Measurements from ENCODE around the gene OTOG. TPM values are rescaled to one million over a fixed set of nuclear protein-coding genes. Genes with fewer than 3 reads are reported as not detected.

Gene OTOG
- total and polyA plus RNA-seq, 9 donors, result not detected

DNA sequence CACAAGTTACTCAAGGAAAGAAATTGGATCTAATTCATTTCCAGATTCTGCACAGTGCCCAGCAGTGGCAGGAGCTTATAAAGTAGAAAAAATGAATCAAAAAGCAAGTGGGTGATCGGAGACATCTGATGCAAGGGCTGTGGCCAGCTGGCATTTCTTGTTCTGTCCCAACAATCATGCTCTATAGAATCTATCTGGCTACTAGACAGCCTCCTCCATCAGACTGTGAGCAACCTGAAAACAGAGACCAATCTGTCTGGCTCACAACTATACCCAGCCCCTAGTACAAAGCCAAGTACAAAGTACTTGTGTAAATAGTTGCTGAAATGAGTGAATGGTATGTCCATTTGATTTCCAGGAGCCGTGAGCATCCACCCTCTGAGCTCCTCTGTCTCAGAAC, 14.3 kb upstream of the OTOG start:
- Histone ChIP-seq H3K4me1 (ENCODE audit: insufficient read depth) (no peaks in the 10 kb centered on the region), H3K36me3 (no peaks in the 10 kb centered on the region), H3K4me3 (no peak overlapping the region), H3K27me3 (no peaks in the 10 kb centered on the region), H3K27ac (no peak overlapping the region), H3K9me3 (no peaks in the 10 kb centered on the region)
- intact Hi-C loops (cut with DNase I), result no loop called here
- no peak for DNase-seq
- 85 to 95% (median 88%) methylated on average over 2 of the region's 2 CpGs for WGBS, 3 donors
- TF ChIP-seq EP300 (IDR thresholded peaks at IDR 0.05) (no peak), POLR2A (IDR thresholded peaks at IDR 0.05) (no peak)
- TF ChIP-seq, protein P1, sequence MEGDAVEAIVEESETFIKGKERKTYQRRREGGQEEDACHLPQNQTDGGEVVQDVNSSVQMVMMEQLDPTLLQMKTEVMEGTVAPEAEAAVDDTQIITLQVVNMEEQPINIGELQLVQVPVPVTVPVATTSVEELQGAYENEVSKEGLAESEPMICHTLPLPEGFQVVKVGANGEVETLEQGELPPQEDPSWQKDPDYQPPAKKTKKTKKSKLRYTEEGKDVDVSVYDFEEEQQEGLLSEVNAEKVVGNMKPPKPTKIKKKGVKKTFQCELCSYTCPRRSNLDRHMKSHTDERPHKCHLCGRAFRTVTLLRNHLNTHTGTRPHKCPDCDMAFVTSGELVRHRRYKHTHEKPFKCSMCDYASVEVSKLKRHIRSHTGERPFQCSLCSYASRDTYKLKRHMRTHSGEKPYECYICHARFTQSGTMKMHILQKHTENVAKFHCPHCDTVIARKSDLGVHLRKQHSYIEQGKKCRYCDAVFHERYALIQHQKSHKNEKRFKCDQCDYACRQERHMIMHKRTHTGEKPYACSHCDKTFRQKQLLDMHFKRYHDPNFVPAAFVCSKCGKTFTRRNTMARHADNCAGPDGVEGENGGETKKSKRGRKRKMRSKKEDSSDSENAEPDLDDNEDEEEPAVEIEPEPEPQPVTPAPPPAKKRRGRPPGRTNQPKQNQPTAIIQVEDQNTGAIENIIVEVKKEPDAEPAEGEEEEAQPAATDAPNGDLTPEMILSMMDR (IDR thresholded peaks at IDR 0.05), result no peak

- WGBS, 3 donors, result 80 to 86% (median 84%) methylated on average over 4 to 6 of the region's 6 CpGs
- no peaks in the 10 kb centered on the region for H3K27me3 ChIP-seq
- intact Hi-C loops (cut with DNase I), result no loop called here
- H3K9me3 ChIP-seq, result no peaks in the 10 kb centered on the region
- DNase-seq, result no peak
- TF ChIP-seq POLR2A (IDR thresholded peaks at IDR 0.05) (no peak), EP300 (IDR thresholded peaks at IDR 0.05) (no peak)
- TF ChIP-seq, protein P1 (IDR thresholded peaks at IDR 0.05), result no peak
- H3K4me3 ChIP-seq, result no peak overlapping the region
- H3K36me3 ChIP-seq, result no peaks in the 10 kb centered on the region
- no peaks in the 10 kb centered on the region for H3K4me1 ChIP-seq (ENCODE audit: insufficient read depth)
- H3K27ac ChIP-seq, result no peak overlapping the region
These were observed 13.7 kb upstream of the OTOG start for GRCh38 chr11:17533341-17533740.

DNA sequence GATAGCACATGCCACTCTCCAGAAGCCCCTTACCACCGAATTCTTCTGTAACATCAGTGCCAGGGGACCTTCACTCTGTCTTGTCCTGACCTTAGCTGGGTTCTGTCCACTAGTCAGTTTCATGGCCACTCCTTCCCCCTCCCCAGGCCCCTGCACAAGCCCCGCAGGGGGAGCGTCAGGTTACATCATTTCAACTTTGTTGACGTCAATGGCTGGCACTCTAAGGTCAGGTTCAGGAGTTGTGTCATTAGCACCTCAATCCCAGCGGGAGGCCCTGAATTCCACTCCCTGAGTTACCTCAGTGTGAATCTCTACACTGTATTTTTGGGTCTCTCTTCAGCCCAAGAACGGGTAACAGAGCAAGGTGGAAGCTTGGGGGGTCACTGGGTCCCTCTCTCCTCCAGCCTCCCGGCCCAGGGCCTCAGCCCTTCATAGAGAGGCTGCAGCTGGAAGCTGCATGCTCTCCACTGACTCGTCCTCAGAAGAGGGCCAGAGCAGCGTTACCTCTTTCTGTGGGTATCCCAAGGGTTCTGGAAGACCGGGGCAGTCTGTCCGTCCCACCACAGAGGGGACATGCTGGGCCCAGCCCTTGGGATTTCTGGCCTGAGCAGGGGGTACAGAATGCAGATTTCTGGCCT, 13.2 kb upstream of the OTOG start:
- intact Hi-C loops (cut with DNase I), result no loop called here
- no peak overlapping the region for H3K4me3 ChIP-seq
- no peak for DNase-seq

DNA sequence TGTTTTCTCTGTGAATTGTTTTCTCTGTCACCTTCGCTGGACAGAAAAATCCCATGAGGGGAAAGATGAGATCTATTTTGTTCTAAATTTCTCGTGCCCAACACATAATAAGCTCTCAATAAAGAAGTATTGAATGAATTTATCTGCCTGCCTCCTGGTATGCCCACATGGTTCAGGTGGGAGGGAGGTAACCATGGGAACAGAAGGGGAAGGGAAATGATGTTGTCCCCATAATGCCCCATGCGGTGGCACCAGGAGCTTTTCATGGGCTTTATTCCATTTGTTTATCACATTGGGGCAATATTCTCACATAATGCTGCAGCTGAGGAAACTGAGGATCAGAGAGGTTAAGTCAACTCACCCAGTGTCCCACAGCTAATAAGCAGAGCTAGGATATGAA, 11.6 kb upstream of the OTOG start:
- DNase-seq, result no peak
- Histone ChIP-seq H3K27me3 (no peaks in the 10 kb centered on the region), H3K4me1 (ENCODE audit: insufficient read depth) (no peaks in the 10 kb centered on the region), H3K9me3 (no peaks in the 10 kb centered on the region), H3K4me3 (no peak overlapping the region), H3K36me3 (no peaks in the 10 kb centered on the region), H3K27ac (no peak overlapping the region)
- WGBS, 3 donors, result 80 to 88% (median 85%) methylated on average over 3 of the region's 3 CpGs
- intact Hi-C loops (cut with DNase I), result no loop called here
- TF ChIP-seq, protein P1 (IDR thresholded peaks at IDR 0.05), result no peak
- TF ChIP-seq EP300 (IDR thresholded peaks at IDR 0.05) (no peak), POLR2A (IDR thresholded peaks at IDR 0.05) (no peak)

More for the DNA sequence above, 13.2 kb upstream of the OTOG start:
- TF ChIP-seq EP300 (IDR thresholded peaks at IDR 0.05), result no peak
- WGBS, 3 donors, result 67 to 74% (median 70%) methylated on average over 11 of the region's 11 CpGs
- H3K27ac ChIP-seq, result no peak overlapping the region
- no peaks in the 10 kb centered on the region for H3K9me3 ChIP-seq
- H3K27me3 ChIP-seq, result no peaks in the 10 kb centered on the region
- H3K4me1 ChIP-seq (ENCODE audit: insufficient read depth), result no peaks in the 10 kb centered on the region
- no peaks in the 10 kb centered on the region for H3K36me3 ChIP-seq

GRCh38 chr11:17537261-17537660, 9.8 kb upstream of the OTOG start:
- Histone ChIP-seq H3K4me3 (no peak overlapping the region), H3K36me3 (no peaks in the 10 kb centered on the region), H3K27ac (no peak overlapping the region), H3K27me3 (no peaks in the 10 kb centered on the region), H3K4me1 (ENCODE audit: insufficient read depth) (no peaks in the 10 kb centered on the region), H3K9me3 (no peaks in the 10 kb centered on the region)
- TF ChIP-seq, protein P1 (IDR thresholded peaks at IDR 0.05), result no peak
- TF ChIP-seq POLR2A (IDR thresholded peaks at IDR 0.05), result no peak
- no peak for TF ChIP-seq EP300 (IDR thresholded peaks at IDR 0.05)
- 86 to 87% (median 87%) methylated on average over 8 of the region's 8 CpGs for WGBS, 3 donors
- no peak for DNase-seq
- intact Hi-C loops (cut with DNase I), result no loop called here

Measured in ovary (tissue), 9 donors.